IMR-90 (cell line): ENCODE measurements around the gene ERBB4. TPM values are rescaled to one million over a fixed set of nuclear protein-coding genes. Genes with fewer than 3 reads are reported as not detected.

ENCODE experiments used
- ATAC-seq: fragments of 200-7000 bp; cut with Tn5 transposase; 2 replicates; pipeline ENCODE4 v1.9.1; 2020; ENCODE audit warnings: low read depth, mild to moderate bottlenecking, moderate library complexity
- BruUV-seq: library from RNA; stranded (reverse); fragments of 400-500 nt; replicated peaks from 2 replicates; lab custom pipeline; 2021; lab: Mats Ljungman, UMichigan
- CTCF ChIA-PET: fragments of 300-600 bp; formaldehyde crosslinking; extraction: SDS; loops from one replicate; lab custom pipeline; 2021; ENCODE audit warnings: antibody characterized with exemption; lab: Yijun Ruan, JAX
- POLR2A ChIA-PET: fragments of 300-600 bp; sonication (Branson Sonifier 250); formaldehyde crosslinking; loops from one replicate; lab custom pipeline; 2022; ENCODE audit warnings: antibody characterized with exemption; ENCODE audit not compliant: unreplicated experiment; lab: Charles Lee
- DNase-seq: peaks from one replicate; pipeline ENCODE4 v3.0.0; 2013
- H2AFZ ChIP-seq: replicated peaks from 2 replicates; pipeline ENCODE3; 2013; ENCODE audit warnings: low read length, mild to moderate bottlenecking; ENCODE audit not compliant: poor library complexity
- H2AK5ac ChIP-seq: 2 replicates; pipeline ENCODE4 v1.6.1; 2013; ENCODE audit warnings: low read depth, low read length, inconsistent platforms
- H2AK9ac ChIP-seq: replicated peaks from 2 replicates; pipeline ENCODE3; 2013; ENCODE audit warnings: mild to moderate bottlenecking, low read depth, low read length, moderate library complexity; ENCODE audit not compliant: poor library complexity
- H2BK120ac ChIP-seq: 2 replicates; pipeline ENCODE4 v1.6.1; 2013; ENCODE audit warnings: low read depth, low read length, inconsistent platforms
- H2BK15ac ChIP-seq: 3 replicates; pipeline ENCODE4 v1.6.1; 2013; ENCODE audit warnings: low read depth, low read length, inconsistent platforms
- H2BK20ac ChIP-seq: 2 replicates; pipeline ENCODE4 v1.6.1; 2013; ENCODE audit warnings: low read depth, mild to moderate bottlenecking, inconsistent platforms, low read length, moderate library complexity
- H2BK5ac ChIP-seq: 2 replicates; pipeline ENCODE4 v1.6.1; 2013; ENCODE audit warnings: mild to moderate bottlenecking, low read depth, low read length, inconsistent platforms; ENCODE audit not compliant: poor library complexity, severe bottlenecking
- H3K14ac ChIP-seq: replicated peaks from 2 replicates; pipeline ENCODE4 v1.6.1; 2013; ENCODE audit warnings: low read depth, low read length, inconsistent platforms
- H3K18ac ChIP-seq: 2 replicates; pipeline ENCODE4 v1.6.1; 2013; ENCODE audit warnings: low read depth, low read length, control low read depth
- H3K23ac ChIP-seq: 2 replicates; pipeline ENCODE4 v1.6.1; 2013; ENCODE audit warnings: low read depth, low read length, inconsistent platforms
- H3K27ac ChIP-seq: 2 replicates; pipeline ENCODE4 v1.5.1; 2013; ENCODE audit warnings: mild to moderate bottlenecking, control low read depth, low read length; ENCODE audit not compliant: insufficient read depth
- H3K27me3 ChIP-seq: 2 replicates; pipeline ENCODE4 v1.6.1; 2013; ENCODE audit warnings: low read length; ENCODE audit not compliant: control insufficient read depth, insufficient read depth
- H3K36me3 ChIP-seq: 2 replicates; pipeline ENCODE4 v1.6.1; 2013; ENCODE audit warnings: low read length, mixed read lengths; ENCODE audit not compliant: control insufficient read depth, insufficient read depth
- H3K4ac ChIP-seq: 2 replicates; pipeline ENCODE4 v1.6.1; 2013; ENCODE audit warnings: low read depth, low read length, inconsistent platforms
- H3K4me1 ChIP-seq: 2 replicates; pipeline ENCODE4 v1.6.1; 2013; ENCODE audit warnings: low read length, mixed read lengths; ENCODE audit not compliant: control insufficient read depth, insufficient read depth
- H3K4me2 ChIP-seq: 2 replicates; pipeline ENCODE4 v1.6.1; 2013; ENCODE audit warnings: low read depth, mild to moderate bottlenecking, control low read depth, low read length, moderate library complexity
- H3K4me3 ChIP-seq: 2 replicates; pipeline ENCODE4 v1.5.1; 2013; ENCODE audit warnings: low read depth, mild to moderate bottlenecking, control low read depth, low read length, moderate library complexity; ENCODE audit not compliant: insufficient read depth
- H3K56ac ChIP-seq: 2 replicates; pipeline ENCODE4 v1.6.1; 2013; ENCODE audit warnings: low read length, inconsistent platforms; ENCODE audit not compliant: insufficient read depth; ENCODE audit errors: extremely low read depth
- H3K79me1 ChIP-seq, 2 experiments: 2 replicates each; pipeline ENCODE4 v1.6.1; 2013; ENCODE audit warnings: low read length in 2 of 2, inconsistent platforms in 1 of 2, low read depth in 1 of 2
- H3K9ac ChIP-seq: 2 replicates; pipeline ENCODE4 v1.6.1; 2013; ENCODE audit warnings: low read depth, low read length, control low read depth
- H3K9me1 ChIP-seq: 2 replicates; pipeline ENCODE4 v1.6.1; 2013; ENCODE audit warnings: low read length, inconsistent platforms; ENCODE audit not compliant: insufficient read depth
- H3K9me3 ChIP-seq: 2 replicates; pipeline ENCODE4 v1.6.1; 2013; ENCODE audit warnings: low read length; ENCODE audit not compliant: control insufficient read depth, insufficient read depth
- H4K20me1 ChIP-seq: 2 replicates; pipeline ENCODE4 v1.6.1; 2013; ENCODE audit warnings: low read length, inconsistent platforms; ENCODE audit not compliant: insufficient read depth
- H4K5ac ChIP-seq: 2 replicates; pipeline ENCODE4 v1.6.1; 2013; ENCODE audit warnings: mild to moderate bottlenecking, low read depth, low read length, control low read depth
- H4K8ac ChIP-seq, 2 experiments: 2 replicates each; pipeline ENCODE4 v1.6.1; 2013; ENCODE audit warnings: low read depth in 2 of 2, low read length in 2 of 2, control low read depth in 1 of 2, inconsistent platforms in 1 of 2
- H4K91ac ChIP-seq: 2 replicates; pipeline ENCODE4 v1.6.1; 2013; ENCODE audit warnings: low read depth, low read length, inconsistent platforms; ENCODE audit not compliant: insufficient read depth
- BHLHE40 ChIP-seq: fragments of 150-350 bp; IDR thresholded peaks from 2 replicates; pipeline ENCODE4 v1.6.1; 2016; ENCODE audit warnings: mild to moderate bottlenecking, low read depth, low read length
- CEBPB ChIP-seq: IDR thresholded peaks from 2 replicates; pipeline ENCODE4 v1.6.1; 2012; ENCODE audit warnings: low read depth, low read length, improper control_type of control experiment
- FOS ChIP-seq: fragments of 150-350 bp; IDR thresholded peaks from 2 replicates; pipeline ENCODE4 v1.6.1; 2016; ENCODE audit warnings: low read depth, low read length
- MAFK ChIP-seq: IDR thresholded peaks from 2 replicates; pipeline ENCODE4 v1.6.1; 2012; ENCODE audit warnings: low read depth, low read length, improper control_type of control experiment
- MAZ ChIP-seq: IDR thresholded peaks from 2 replicates; pipeline ENCODE4 v1.6.1; 2012; ENCODE audit warnings: low read depth, mild to moderate bottlenecking, low read length, improper control_type of control experiment, moderate library complexity, borderline replicate concordance
- MXI1 ChIP-seq: IDR thresholded peaks from 2 replicates; pipeline ENCODE4 v1.6.1; 2012; ENCODE audit warnings: low read depth, mild to moderate bottlenecking, low read length, moderate library complexity, borderline replicate concordance
- NFE2L2 ChIP-seq: fragments of 150-350 bp; IDR thresholded peaks from 2 replicates; pipeline ENCODE4 v1.6.1; 2016; ENCODE audit warnings: low read depth, mild to moderate bottlenecking, low read length
- POLR2A ChIP-seq: IDR thresholded peaks from 2 replicates; pipeline ENCODE4 v1.6.1; 2012; ENCODE audit warnings: mild to moderate bottlenecking, low read depth, low read length
- RAD21 ChIP-seq: IDR thresholded peaks from 2 replicates; pipeline ENCODE4 v1.6.1; 2012; ENCODE audit warnings: low read length, improper control_type of control experiment
- RCOR1 ChIP-seq: IDR thresholded peaks from 2 replicates; pipeline ENCODE4 v1.6.1; 2012; ENCODE audit warnings: mild to moderate bottlenecking, low read length, improper control_type of control experiment; ENCODE audit not compliant: insufficient replicate concordance
- RFX5 ChIP-seq: IDR thresholded peaks from 2 replicates; pipeline ENCODE4 v1.8.0; 2012; ENCODE audit warnings: low read depth, mild to moderate bottlenecking, low read length, moderate library complexity
- SMC3 ChIP-seq: fragments of 150-350 bp; IDR thresholded peaks from 2 replicates; pipeline ENCODE4 v1.6.1; 2016; ENCODE audit warnings: low read depth, mild to moderate bottlenecking, antibody characterized with exemption, low read length, moderate library complexity
- WGBS, 2 experiments: methylation state at CpG; one replicate each; pipeline versions ENCODE4 v1.1.5 to v1.1.7; 2013; ENCODE audit warnings: missing lambda C conversion rate in 2 of 2; ENCODE audit not compliant: insufficient read length in 1 of 2; ENCODE audit errors: extremely low coverage in 2 of 2; 5-methylcytosine and 5-hydroxymethylcytosine counted together
- dilution Hi-C: fragments of 300-500 bp; cut with HindIII; formaldehyde crosslinking; loops from one replicate; pipeline ENCODE4 v1.14.3; 2018; ENCODE audit warnings: low sequenced_read_pairs; ENCODE audit not compliant: unreplicated experiment
- in situ Hi-C: fragments of 300-500 bp; cut with MboI; formaldehyde crosslinking; loops from 3 replicates; pipeline ENCODE4 v1.14.3; 2019; ENCODE audit warnings: low sequenced_read_pairs, inconsistent platforms, mixed read lengths
- intact Hi-C: fragments of 100-400 bp; cut with micrococcal nuclease; formaldehyde crosslinking; loops from 2 replicates; pipeline ENCODE4 v1.10.0; 2022
- polyA plus RNA-seq, 3 experiments: library from polyadenylated mRNA; depleted of rRNA; stranded (reverse); fragments of >200 nt; gene quantifications; 2 replicates each; pipeline ENCODE4 v1.2.3, GENCODE V29; 2012; ENCODE audit warnings: low replicate concordance in 1 of 3
- total RNA-seq: library from RNA; depleted of rRNA; stranded (reverse); fragments of >200 nt; gene quantifications from 2 replicates; pipeline ENCODE4 v1.2.3, GENCODE V29; 2012
- TF ChIP-seq, protein P1 (sequence below): fragments of 150-350 bp; IDR thresholded peaks from 2 replicates; pipeline ENCODE4 v1.6.1; 2017; ENCODE audit warnings: mild to moderate bottlenecking, antibody characterized with exemption, low read length, low read depth
- TF ChIP-seq, protein P2 (sequence below): conservative IDR thresholded peaks from 2 replicates; pipeline ENCODE4 v1.5.1; 2012; ENCODE audit warnings: mild to moderate bottlenecking, low read depth, low read length, improper control_type of control experiment
- TF ChIP-seq, protein P3 (sequence below): fragments of 150-350 bp; IDR thresholded peaks from 2 replicates; pipeline ENCODE4 v1.6.1; 2016; ENCODE audit warnings: low read depth, mild to moderate bottlenecking, low read length, moderate library complexity, borderline replicate concordance

Gene ERBB4
- total and polyA plus RNA-seq, 2 of the 4 experiments (the other 2 are of a cell fraction): not detected

DNA sequence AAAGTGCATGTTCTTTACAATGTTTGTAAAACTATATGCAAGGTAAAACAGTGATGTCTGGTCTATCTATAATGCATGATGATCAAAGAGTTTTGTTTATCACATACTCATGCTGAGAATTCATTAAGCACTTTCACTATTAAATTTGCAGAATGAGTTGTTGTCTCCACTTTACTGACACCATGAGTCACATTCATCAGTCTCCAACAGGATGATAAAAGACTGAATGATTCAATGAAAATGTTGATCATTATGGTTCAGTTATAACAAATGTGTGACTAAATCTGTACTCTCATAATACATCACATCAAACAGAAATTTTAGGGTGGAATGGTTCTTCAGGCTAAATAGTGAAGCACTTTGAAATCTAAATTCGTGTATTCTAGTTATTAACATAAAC lies 129.0 kb downstream of the ERBB4 start:
- no peak overlapping the region for H4K91ac ChIP-seq
- H3K18ac ChIP-seq: no peak overlapping the region
- H3K56ac ChIP-seq: no peak overlapping the region
- no peak overlapping the region for H3K9ac ChIP-seq
- no peak overlapping the region for H2AFZ ChIP-seq
- H3K4me1 ChIP-seq: no peaks in the 10 kb centered on the region
- no peaks in the 10 kb centered on the region for H3K36me3 ChIP-seq
- H3K14ac ChIP-seq: no peak overlapping the region
- H4K20me1 ChIP-seq: no peaks in the 10 kb centered on the region
- H4K8ac ChIP-seq: no peak overlapping the region
- no peak overlapping the region for H3K4me3 ChIP-seq
- no peaks in the 10 kb centered on the region for H3K79me1 ChIP-seq
- H3K4me2 ChIP-seq: no peak overlapping the region
- no peaks in the 10 kb centered on the region for H3K9me1 ChIP-seq
- no peak overlapping the region for H3K23ac ChIP-seq
- no CpG with 5 or more reads among the region's 1 CpG for WGBS, 2 experiments
- DNase-seq (no peak), ATAC-seq (no peak)
- intact Hi-C loops (no loop called here), dilution Hi-C loops (no loop called here), in situ Hi-C loops (no loop called here)
- H2BK5ac ChIP-seq: no peak overlapping the region
- H2AK5ac ChIP-seq: no peak overlapping the region
- no peak overlapping the region for H2AK9ac ChIP-seq
- no peaks in the 10 kb centered on the region for H3K9me3 ChIP-seq
- no peak overlapping the region for H3K27ac ChIP-seq
- TF ChIP-seq, protein P1, sequence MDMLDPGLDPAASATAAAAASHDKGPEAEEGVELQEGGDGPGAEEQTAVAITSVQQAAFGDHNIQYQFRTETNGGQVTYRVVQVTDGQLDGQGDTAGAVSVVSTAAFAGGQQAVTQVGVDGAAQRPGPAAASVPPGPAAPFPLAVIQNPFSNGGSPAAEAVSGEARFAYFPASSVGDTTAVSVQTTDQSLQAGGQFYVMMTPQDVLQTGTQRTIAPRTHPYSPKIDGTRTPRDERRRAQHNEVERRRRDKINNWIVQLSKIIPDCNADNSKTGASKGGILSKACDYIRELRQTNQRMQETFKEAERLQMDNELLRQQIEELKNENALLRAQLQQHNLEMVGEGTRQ: no peak
- TF ChIP-seq NFE2L2 (no peak), RAD21 (no peak), MAFK (no peak), CEBPB (no peak), MXI1 (no peak), RCOR1 (no peak), SMC3 (no peak), FOS (no peak), MAZ (no peak), RFX5 (no peak), POLR2A (no peak), BHLHE40 (no peak)
- TF ChIP-seq, protein P2, sequence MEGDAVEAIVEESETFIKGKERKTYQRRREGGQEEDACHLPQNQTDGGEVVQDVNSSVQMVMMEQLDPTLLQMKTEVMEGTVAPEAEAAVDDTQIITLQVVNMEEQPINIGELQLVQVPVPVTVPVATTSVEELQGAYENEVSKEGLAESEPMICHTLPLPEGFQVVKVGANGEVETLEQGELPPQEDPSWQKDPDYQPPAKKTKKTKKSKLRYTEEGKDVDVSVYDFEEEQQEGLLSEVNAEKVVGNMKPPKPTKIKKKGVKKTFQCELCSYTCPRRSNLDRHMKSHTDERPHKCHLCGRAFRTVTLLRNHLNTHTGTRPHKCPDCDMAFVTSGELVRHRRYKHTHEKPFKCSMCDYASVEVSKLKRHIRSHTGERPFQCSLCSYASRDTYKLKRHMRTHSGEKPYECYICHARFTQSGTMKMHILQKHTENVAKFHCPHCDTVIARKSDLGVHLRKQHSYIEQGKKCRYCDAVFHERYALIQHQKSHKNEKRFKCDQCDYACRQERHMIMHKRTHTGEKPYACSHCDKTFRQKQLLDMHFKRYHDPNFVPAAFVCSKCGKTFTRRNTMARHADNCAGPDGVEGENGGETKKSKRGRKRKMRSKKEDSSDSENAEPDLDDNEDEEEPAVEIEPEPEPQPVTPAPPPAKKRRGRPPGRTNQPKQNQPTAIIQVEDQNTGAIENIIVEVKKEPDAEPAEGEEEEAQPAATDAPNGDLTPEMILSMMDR: no peak
- TF ChIP-seq, protein P3, sequence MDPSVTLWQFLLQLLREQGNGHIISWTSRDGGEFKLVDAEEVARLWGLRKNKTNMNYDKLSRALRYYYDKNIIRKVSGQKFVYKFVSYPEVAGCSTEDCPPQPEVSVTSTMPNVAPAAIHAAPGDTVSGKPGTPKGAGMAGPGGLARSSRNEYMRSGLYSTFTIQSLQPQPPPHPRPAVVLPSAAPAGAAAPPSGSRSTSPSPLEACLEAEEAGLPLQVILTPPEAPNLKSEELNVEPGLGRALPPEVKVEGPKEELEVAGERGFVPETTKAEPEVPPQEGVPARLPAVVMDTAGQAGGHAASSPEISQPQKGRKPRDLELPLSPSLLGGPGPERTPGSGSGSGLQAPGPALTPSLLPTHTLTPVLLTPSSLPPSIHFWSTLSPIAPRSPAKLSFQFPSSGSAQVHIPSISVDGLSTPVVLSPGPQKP: no peak
- POLR2A ChIA-PET: no interaction called here
- no peak overlapping the region for H3K4ac ChIP-seq
- H2BK20ac ChIP-seq: no peak overlapping the region
- H3K27me3 ChIP-seq: no peaks in the 10 kb centered on the region
- BruUV-seq: no TSS peak
- H2BK120ac ChIP-seq: no peak overlapping the region
- no peak overlapping the region for H2BK15ac ChIP-seq
- H4K5ac ChIP-seq: no peak overlapping the region
- CTCF ChIA-PET: no interaction called here
